ENCODE data around the gene PRELP. TPM values are rescaled to one million over a fixed set of nuclear protein-coding genes. Genes with fewer than 3 reads are reported as not detected.
A peak's percentile ranks its signal among the peaks of the same experiment; 100 is the strongest.

The PRELP gene
- total and polyA plus RNA-seq, 9 donors, result 40.9 to 185 (median 97.8) TPM

GRCh38 chr1:203536980-203537455, 61.4 kb downstream of the PRELP start:
- H3K27ac ChIP-seq, result no peak overlapping the region
- H3K36me3 ChIP-seq, result no peaks in the 10 kb centered on the region
- H3K27me3 ChIP-seq, result no peaks in the 10 kb centered on the region
- no peaks in the 10 kb centered on the region for H3K4me1 ChIP-seq (ENCODE audit: insufficient read depth)
- WGBS, 3 donors, result 77 to 79% (median 79%) methylated on average over 3 of the region's 3 CpGs
- H3K4me3 ChIP-seq, result no peak overlapping the region
- intact Hi-C loops (cut with DNase I), result no loop called here
- peak in 1 of 5 donors; percentile 49 for DNase-seq
- TF ChIP-seq POLR2A (IDR thresholded peaks at IDR 0.05) (no peak), EP300 (IDR thresholded peaks at IDR 0.05) (no peak), CTCF (IDR thresholded peaks at IDR 0.05) (no peak)
- no peaks in the 10 kb centered on the region for H3K9me3 ChIP-seq

DNA sequence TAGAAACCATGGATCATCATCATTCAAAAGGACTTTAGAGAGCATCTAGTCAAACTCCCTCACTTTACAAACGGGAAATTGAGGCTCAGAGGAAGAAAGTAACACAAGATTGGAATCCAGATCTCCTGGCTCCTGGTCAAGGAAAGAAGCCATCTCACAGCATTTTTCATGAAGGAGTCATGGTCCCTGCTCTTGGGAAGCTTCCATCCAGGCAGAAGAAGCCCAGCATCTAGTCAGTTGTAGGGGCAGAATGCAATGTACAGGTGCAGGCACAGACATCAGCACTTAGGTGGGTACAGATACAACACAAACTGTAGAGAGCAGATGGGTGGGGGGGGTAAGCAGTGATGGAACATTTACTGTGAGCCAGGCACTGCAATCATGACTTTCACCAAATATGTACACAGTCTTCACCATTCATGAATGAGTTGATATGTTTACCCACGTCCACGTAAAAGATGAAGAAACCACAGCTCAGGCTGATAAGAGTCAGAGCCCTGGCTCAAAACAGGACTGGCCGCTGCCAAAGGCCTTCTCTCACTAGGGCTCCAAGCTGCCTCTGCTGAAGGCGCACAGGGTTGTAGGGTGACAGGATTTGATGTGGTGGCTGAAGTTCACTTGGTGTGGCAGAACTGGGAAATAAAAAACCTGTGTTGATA, 62.3 kb downstream of the PRELP start:
- no peaks in the 10 kb centered on the region for H3K4me1 ChIP-seq (ENCODE audit: insufficient read depth)
- H3K4me3 ChIP-seq, result no peak overlapping the region
- no peak overlapping the region for H3K27ac ChIP-seq
- no peak for DNase-seq
- no peaks in the 10 kb centered on the region for H3K36me3 ChIP-seq
- intact Hi-C loops (cut with DNase I), result no loop called here
- TF ChIP-seq POLR2A (IDR thresholded peaks at IDR 0.05) (no peak), EP300 (IDR thresholded peaks at IDR 0.05) (no peak), CTCF (IDR thresholded peaks at IDR 0.05) (no peak)
- no peaks in the 10 kb centered on the region for H3K9me3 ChIP-seq
- 59 to 61% (median 60%) methylated on average over 5 of the region's 5 CpGs for WGBS, 3 donors
- H3K27me3 ChIP-seq, result no peaks in the 10 kb centered on the region

DNA sequence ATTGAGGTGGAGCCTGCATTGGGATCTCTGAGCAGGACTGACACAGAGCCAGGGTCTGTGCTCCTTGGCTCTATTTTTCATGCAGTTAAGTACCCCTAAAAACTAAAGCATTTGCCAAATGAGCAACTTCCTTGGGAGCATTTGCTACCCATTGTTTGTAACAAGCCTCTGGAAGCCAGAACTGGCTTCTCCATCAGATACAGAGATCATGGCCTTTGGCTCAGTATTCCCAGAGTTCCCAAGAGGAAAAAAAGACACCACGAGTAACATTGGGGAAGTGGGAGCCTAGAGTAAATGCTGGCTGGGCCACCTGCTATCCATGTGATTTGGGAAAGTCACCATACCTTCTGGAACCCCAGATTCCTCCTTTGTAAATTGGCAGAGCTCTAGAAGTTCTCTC, 63.1 kb downstream of the PRELP start:
- Histone ChIP-seq H3K27ac (no peak overlapping the region), H3K4me3 (no peak overlapping the region), H3K36me3 (no peaks in the 10 kb centered on the region), H3K27me3 (no peaks in the 10 kb centered on the region), H3K9me3 (no peaks in the 10 kb centered on the region), H3K4me1 (ENCODE audit: insufficient read depth) (no peaks in the 10 kb centered on the region)
- no peak for DNase-seq
- intact Hi-C loops (cut with DNase I), result no loop called here
- 44 to 56% (median 55%) methylated on average over 1 of the region's 1 CpG for WGBS, 3 donors
- TF ChIP-seq EP300 (IDR thresholded peaks at IDR 0.05) (no peak), CTCF (IDR thresholded peaks at IDR 0.05) (no peak), POLR2A (IDR thresholded peaks at IDR 0.05) (no peak)

DNA sequence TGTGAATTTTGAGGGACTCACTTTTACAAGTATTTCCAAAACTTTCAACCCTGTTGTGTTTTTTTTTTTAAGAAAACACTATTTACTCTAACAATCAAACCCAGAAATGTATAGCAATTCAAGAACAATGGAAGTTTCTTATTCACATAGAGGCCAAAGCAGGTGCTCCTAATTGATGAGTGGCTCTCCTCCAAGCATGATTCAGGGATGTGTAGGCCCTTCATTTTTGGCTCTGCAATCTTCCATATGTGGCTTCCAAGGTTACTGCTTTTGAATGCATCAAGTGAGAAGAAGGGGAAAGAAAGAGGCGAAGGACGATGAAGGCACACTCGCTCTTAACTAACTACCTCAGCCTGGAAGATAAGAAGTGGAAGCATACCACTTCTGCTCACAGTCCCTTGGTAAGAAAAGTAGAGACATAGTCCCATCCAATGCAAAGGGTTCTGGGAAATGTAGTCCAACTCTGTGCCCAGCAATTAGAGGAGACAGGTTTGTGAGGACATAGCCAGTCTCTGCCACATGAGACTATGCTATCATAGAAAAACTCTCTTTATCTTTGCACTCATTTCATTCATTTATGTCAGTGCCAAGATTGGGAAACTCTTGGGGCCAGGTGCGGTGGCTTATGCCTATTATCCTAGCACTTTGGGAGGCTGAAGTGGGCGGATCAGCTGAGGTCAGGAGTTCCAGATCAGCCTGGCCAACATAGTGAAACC, 64.4 kb downstream of the PRELP start:
- no peak overlapping the region for H3K4me3 ChIP-seq
- 90 to 92% (median 91%) methylated on average over 5 of the region's 5 CpGs for whole genome bisulfite sequencing, 3 donors
- H3K9me3 ChIP-seq, result no peaks in the 10 kb centered on the region
- no peaks in the 10 kb centered on the region for H3K4me1 ChIP-seq (ENCODE audit: insufficient read depth)
- TF ChIP-seq EP300 (IDR thresholded peaks at IDR 0.05) (no peak), CTCF (IDR thresholded peaks at IDR 0.05) (no peak), POLR2A (IDR thresholded peaks at IDR 0.05) (no peak)
- no peaks in the 10 kb centered on the region for H3K36me3 ChIP-seq
- no peak overlapping the region for H3K27ac ChIP-seq
- intact Hi-C loops (cut with DNase I), result loop anchor here in 1 of 4 donors (10.0 kb wide), 1 partner anchor 85 kb away; the partner anchor contains the start of gene ATP2B4
- H3K27me3 ChIP-seq, result no peaks in the 10 kb centered on the region
- no peak for DNase-seq

Other genes with a start within 250 kb of the PRELP start
- gene CHIT1, start 246.1 kb upstream of the PRELP start, total RNA-seq, result 10 to 100 TPM in 1 of 7 donors, 1 to 10 TPM in 1, under 1 TPM in 2, not detected in 3; 0.08 to 26.9 (median 0.77) TPM
- gene CHIT1, start 246.1 kb upstream of the PRELP start, polyA plus RNA-seq, result 1 to 10 TPM in 1 of 2 donors, under 1 TPM in 1; 0.50 to 7.0 TPM
- 100 to 1,000 TPM; 124 to 395 (median 220) TPM for gene BTG2, start 170.3 kb upstream of the PRELP start, total RNA-seq
- gene BTG2, start 170.3 kb upstream of the PRELP start, polyA plus RNA-seq, result 100 to 1,000 TPM; 113 to 167 TPM
- 100 to 1,000 TPM; 110 to 158 (median 137) TPM for gene FMOD, start 124.7 kb upstream of the PRELP start, total RNA-seq
- 100 to 1,000 TPM; 116 to 175 TPM for gene FMOD, start 124.7 kb upstream of the PRELP start, polyA plus RNA-seq
- not detected for gene OPTC, start 18.3 kb downstream of the PRELP start, total RNA-seq
- under 1 TPM in 1 of 2 donors, not detected in 1; 0.08 TPM for gene OPTC, start 18.3 kb downstream of the PRELP start, polyA plus RNA-seq
- 100 to 1,000 TPM in 3 of 7 donors, 10 to 100 TPM in 4; 49.4 to 121 (median 98.8) TPM for gene ATP2B4, start 151.0 kb downstream of the PRELP start, total RNA-seq
- 100 to 1,000 TPM in 1 of 2 donors, 10 to 100 TPM in 1; 46.2 to 482 TPM for gene ATP2B4, start 151.0 kb downstream of the PRELP start, polyA plus RNA-seq